GM18505 (cell line): ENCODE data around the gene APH1B.

Experiments
- ATAC-seq: cut with Tn5 transposase; IDR thresholded peaks from one replicate; pipeline ENCODE4 v1.9.1; 2021; ENCODE audit not compliant: unreplicated experiment
- POLR2A ChIP-seq: IDR thresholded peaks from 4 replicates; pipeline ENCODE4 v1.6.1; 2011; ENCODE audit warnings: borderline replicate concordance; ENCODE audit not compliant: insufficient read depth, insufficient read length; ENCODE audit errors: extremely low read depth

APH1B gene

DNA sequence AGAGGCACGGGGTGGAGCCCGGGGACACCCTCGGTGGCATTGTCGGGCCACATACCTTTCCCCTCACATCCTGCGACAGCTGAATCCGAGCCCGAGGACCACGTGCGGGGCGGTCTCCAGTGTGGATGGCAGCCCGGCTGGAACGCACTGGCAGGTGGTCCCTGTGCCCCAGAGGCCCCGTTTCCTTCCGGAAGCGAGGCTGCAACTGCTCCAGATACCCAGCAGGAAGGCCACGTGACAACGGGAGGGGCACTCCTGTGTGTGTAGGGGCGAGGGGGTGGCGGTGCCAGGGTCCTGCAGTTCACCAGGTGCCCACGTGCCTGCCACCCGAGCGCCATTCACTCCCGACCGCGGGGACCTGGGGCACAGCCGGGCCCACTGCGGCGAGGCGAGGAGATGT, 44.1 kb downstream of the APH1B start:
- no peak for TF ChIP-seq POLR2A
- no peak for ATAC-seq

DNA sequence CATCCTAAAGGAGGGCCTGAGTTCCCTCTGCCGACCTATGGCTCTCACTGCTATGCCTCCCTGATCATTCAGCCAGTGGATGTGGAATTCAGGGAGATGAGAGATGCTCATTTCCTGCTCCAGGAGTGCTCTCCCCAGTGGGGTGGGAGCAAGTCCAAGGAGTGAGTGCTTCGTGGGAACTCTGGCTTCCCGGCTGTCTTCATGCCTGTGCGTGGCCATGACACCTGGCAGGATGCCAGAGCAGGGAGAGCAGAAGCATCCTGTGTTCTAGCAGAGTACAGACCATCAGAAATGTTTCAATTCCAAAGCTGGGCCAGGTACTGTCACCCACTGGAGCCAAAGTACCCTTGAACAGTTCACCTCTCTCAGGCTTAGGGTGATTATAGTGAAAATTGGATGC, 45.1 kb downstream of the APH1B start:
- no peak for ATAC-seq
- no peak for TF ChIP-seq POLR2A

DNA sequence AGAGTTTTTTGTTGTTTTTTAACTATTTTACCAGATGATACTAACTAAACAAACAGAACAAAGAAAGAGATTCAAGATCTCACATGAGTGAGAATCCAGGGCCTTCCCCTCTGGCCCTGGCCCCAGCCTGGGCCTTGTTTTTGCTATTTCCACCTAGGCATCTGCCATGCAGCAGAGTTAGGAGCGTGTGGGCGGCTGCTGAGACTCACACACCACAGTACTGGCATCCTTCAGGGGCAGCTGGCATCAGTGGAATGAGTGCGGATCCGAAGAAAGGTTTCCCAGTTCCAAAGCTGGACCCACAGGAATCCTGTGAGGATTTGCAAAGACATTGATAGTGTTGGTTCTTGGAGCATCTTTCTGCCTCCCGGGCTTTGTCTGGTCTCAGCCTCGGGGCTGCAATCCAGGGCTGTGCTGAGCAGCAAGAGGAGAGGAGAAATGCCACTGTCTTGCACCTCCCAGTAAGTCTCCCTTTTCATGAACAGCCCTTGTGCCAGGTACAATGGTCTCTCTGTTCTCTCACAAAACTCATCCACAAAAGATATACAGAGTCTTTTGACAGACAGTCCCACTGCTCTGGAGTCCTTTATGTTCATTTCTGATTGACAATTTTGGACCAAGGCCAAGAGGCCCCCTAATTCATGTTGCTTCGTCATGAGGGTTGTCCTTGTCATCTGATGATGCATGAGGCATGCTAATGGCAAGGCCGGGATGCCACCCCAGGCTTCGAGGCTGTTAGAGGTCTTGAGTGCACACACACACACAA, 46.6 kb downstream of the APH1B start:
- no peak for TF ChIP-seq POLR2A
- no peak for ATAC-seq

DNA sequence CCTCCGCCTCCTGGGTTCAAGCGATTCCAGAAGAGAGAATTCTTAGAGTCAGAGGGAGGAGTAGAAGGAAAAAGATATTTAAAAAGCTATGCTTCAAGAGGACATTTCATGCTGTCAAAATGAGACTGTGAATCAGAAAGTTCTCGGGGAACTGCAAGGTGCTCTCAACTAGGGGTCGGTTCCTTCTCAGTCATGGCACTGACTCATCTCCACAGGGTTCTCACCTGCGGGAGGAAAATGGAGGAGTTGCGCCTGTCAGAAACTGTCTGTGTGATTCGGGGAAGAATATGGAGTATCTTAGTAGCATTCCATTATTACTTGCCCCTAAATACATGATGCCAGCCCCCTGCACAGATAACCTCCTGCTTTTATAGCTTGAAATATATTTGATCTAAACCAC, 47.4 kb downstream of the APH1B start:
- no peak for ATAC-seq
- TF ChIP-seq POLR2A, result no peak

DNA sequence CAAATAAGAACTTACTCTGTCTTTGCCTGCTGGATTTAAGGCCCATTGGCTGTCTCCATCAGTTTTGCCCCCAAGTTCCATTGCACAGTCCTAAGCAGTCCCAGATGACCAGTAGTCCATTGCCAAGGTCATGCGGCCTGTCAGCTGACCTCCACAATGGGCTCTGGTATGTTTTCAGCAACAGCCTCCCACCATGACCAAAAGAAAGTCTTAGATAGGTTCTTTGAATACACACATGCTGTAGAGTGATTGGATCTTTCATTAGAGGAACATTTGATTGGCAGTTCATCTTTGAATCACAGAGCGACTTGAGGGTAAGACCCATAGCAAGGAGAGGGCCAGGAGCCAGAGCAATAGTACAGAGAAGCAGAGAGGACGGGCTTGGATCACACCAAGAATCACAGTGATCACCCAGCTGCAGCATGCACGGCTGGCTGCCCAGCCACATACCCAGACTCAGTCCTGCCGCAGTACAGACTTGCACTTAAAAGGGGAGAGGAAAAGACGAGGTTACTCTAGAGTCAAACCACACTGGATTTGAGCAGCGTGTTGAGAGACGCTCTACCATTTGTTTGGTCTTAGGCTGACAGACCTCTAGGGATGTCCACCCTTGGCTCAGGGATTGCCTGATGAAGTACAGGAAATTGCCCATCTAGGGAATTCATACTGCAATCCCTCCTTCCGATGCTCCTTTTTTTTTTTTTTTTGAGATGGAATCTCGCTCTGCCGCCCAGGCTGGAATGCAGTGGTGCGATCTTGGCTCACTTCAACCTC, 50.4 kb downstream of the APH1B start:
- no peak for TF ChIP-seq POLR2A
- ATAC-seq, result no peak

DNA sequence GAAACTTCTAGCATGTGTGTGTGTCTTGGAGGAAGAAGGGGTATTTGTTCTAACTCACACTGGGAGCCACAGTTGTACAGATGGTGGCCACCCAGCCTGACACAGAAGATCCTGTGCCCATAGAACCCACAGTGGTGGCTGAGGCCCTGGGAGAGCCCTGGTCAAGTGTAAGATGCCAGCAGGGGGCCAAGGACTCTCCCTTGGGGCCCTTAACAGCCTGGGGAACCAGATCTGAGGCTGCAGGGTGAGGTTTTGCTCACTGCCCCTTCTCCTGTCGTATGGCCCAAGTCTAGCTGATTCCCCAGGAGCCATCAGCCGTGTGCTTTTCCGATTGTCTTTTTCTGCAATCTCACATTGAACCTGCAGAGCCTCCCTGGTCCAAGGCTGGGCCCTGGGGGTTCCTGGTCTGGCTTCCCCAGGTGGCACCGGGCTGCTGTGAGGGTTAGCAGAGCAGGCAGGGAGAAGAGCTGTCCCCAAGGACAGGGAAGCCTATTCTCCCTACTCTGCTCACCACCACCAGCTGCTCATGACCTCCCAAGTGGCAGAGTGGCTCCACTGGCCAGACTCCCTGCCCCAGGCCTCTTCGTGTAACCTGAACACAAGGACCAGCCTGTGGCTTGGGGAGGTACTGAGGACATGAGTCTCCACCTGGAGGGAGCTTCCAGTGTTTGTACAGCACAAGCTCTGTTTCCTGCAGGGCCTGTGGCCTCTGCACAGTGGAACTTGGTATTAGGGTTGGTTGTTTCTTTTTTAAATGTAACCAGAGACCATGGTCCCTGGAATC, 52.4 kb downstream of the APH1B start:
- TF ChIP-seq POLR2A, result no peak

DNA sequence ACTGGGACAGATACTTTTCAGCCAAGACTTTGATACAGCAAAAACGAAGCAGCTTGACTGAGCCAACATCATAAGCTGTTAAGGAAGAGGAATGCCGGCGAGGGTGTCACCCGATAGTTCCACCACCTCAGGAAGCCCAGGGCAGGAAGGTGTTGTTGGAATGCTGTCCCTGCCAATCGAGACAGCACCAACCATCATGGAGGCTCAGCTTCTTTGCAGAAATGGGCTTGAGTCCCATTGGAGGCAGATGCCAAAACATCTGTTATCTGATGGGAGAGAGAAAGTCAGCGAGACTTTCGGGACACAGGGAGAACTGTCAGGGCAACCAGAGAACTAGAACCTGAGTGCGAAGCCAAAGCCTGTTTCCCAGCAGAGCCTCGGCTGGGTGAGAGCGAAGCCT, 53.5 kb downstream of the APH1B start:
- TF ChIP-seq POLR2A, result no peak
- no peak for ATAC-seq

More for the DNA sequence above, 52.4 kb downstream of the APH1B start:
- no peak for ATAC-seq

DNA sequence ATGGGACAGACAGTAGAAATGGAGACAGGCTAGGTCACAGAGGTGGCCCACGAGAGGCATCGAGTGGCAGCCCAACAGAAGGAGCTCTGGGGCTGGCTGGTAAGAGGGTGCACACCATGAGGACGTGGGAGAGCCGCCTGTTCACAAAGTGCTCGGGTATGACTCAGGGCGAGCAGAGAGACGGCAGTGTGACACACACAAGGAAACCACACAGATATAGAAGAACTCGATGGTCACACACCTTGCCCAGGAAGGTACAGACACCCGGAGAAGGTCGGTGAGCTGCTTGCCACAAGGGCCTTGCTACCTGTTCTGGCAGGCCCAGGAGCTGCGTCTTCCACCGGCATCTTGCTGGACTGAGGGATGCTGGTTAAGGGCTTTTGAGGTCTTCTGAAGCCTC, 54.1 kb downstream of the APH1B start:
- no peak for TF ChIP-seq POLR2A
- no peak for ATAC-seq

DNA sequence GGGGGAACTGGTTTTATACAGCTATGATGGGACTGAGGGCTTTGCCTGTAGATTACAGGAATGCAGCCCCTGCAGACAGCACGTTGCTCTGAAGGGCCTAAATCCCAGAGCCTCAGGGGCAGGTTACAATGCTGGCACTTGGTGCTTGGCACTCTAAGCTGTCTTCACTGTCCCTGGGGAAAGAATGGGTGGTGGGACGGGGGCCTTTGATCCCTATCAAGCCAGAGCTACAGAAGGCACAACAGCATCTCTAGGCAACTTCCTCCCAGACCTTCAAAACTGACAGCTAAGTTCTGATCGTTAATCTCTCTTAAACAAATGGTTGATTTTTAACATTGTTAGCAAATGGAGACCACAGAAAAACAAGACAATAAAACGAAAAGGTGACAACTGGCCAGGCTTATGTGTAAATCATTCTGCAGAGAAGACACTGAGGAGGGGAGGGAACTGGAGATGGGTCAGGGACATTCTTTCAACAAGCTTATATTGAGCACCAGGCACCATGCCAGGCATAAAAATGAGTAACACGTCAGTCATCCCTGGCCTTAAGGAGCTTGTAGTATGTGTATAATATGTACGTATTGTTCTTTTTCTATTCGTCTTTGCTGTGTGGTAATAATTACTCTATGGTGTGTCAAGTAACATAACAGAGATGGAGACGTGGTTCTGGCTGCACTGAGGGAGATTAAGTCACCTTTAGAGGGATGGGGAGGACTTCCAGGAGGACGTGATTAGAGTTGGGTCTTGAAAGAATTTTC, 55.1 kb downstream of the APH1B start:
- no peak for TF ChIP-seq POLR2A
- ATAC-seq, result no peak

DNA sequence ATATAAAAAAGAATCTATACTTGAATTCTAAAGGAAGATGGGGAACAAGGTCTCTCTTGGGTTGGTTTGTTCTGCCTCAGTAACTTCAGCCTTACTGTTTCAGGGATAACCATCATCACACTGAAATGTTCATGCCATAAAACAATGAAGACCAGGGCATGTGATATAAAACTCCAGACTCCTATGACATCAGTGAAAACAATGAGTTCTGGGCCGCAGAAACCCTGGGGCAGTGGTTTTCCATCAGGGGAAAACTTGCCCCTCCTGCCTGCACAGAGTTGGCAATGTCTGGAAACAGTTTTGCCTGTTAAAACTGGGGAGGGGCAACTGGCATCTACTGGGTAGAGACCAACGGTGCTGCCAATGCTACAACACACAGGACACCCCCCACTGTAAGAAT, 57.4 kb downstream of the APH1B start:
- no peak for ATAC-seq
- TF ChIP-seq POLR2A, result no peak

DNA sequence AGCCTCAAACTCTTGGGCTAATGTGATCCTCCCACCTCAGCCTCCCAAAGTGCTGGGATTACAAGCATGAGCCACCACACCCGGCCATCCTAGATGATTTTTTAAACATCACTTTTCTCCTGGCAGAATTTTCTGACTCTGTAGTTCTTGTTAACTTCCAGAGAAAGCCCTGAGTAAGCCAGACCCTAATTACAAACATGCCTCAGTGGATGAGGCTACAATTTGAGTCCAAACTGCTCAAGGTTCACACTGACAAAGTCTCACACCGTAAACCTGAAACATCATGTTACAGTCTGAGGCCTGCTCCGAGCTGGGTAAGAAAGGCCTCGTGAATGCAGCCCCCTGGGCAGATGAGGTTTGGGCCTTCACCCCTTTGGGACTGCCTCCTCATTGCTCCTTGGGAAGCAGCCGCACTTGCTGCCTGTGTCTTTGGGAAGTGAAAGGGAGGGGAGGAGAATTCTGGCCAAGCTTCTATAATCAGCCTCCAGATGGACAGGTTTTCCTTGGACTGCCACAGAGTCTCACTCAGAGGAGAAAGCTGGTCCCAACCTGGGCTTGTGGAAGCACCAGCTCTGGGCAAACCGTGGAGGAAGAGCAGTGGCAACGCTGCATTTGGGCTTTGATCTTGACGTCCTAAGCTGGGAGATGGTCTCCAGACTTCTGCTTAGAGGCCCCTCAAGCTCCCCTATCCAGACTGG, 58.3 kb downstream of the APH1B start:
- no peak for TF ChIP-seq POLR2A
- ATAC-seq, result no peak

DNA sequence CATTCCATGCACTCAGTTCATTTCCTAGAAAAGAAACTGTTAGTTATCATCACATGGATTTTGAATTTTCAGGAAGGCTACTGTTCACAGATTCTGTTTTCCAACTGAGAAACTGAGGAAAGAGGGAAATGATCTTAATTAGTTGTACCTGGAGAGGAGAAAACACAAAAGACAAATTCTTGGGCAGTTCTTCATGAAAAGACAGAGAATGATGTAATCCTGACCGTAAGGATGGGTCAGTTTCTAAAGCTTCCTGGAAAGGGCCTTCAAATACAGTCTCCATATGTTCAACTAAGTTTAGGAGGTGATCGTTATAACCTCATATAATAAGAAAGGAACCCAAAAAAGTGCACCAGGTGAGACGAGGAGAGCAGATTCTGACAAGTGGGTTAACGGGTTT, 59.6 kb downstream of the APH1B start:
- no peak for ATAC-seq
- no peak for TF ChIP-seq POLR2A
